ENCODE data around the gene MPO. TPM values are rescaled to one million over a fixed set of nuclear protein-coding genes. Genes with fewer than 3 reads are reported as not detected.

Gene MPO
- total and polyA plus RNA-seq, 7 donors, result 0.11 to 0.95 (median 0.38) TPM

DNA sequence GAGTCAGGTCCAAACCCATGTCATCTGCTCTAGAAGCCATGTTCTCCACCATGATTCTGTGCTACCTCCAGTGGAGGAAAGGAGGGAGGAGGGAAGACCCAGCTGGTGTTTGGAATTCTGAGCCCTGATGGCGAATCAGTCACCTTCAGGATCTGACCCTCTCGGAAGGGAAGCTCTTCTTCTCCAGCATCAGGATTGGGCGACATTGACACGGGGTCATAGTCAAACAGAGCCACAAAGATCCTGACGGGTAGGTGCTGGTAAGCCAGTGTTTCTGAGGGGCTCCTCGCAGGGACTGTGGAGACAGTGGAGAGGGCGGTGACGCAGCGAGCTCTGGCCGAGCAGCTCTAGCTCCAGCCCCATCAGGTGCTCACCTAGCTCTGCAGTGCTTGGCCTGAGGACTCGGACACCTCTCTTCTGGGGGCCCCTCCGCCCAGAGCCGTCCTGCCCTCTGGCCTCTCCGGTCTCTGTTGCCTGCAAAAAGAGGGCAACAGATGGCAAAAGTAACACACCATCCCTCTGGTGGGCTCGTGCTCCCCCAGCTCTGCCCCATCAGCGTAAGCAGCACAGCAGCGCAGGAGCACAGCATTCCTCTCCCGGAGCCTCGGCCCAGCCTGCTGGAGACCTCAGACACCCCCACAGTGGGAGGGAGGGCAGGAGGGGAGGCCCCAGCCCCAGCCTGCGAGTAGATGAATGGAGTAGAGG lies 26.9 kb upstream of the MPO start:
- WGBS, 3 donors, result 83 to 85% (median 84%) methylated on average over 18 to 20 of the region's 20 CpGs
- no peaks in the 10 kb centered on the region for H3K9me3 ChIP-seq
- intact Hi-C loops (cut with DNase I), result loop anchor here in 1 of 2 donors (10.0 kb wide), 1 partner anchor 107 kb away; the partner anchor contains the start of gene RNF43

DNA sequence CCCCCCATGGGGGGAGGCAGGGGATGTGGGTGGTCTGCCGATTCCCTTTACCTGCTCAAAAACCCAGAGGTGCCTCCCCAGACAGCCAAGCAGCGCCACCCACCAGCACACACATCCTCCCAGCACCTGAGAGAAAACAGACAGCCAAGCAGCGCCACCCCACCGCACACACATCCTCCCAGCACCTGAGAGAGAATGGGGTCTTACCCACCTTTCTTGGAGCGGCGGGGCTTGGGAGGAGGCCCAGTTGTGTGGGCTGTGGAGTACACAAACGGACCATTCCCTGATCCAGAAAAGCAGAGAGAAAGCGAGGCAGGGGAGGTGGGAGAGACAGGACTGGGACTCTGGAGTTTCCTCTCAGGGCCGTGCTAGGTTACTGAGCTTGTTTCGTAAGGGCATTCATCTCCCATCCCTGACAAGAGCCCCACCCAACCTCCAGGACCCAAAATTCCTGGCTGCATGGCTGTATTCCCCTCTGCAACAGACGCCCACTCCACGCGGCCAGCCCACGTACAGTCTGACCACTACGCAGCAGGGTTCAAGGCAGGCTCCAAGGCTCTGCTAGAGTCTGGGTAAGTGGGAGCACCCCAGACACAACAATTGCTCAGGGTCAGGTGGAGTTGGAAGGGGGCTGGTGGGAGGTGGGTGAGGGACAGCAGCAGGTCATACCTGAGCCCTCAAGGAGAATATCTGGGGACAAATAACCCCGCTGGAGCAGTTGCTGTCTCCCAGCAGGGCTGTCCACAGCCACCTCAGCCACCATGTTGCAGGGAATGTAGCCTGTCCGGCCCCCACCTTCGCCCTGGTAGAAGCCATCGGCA lies 25.6 kb upstream of the MPO start:
- Histone ChIP-seq H3K4me1 (no peaks in the 10 kb centered on the region), H3K27ac (no peak overlapping the region), H3K27me3 (ENCODE audit: insufficient read depth in 3 of 3, low read length in 2 of 3) (no peaks in the 10 kb centered on the region), H3K36me3 (ENCODE audit: insufficient read depth in 1 of 2, low read depth in 1 of 2) (no peaks in the 10 kb centered on the region), H3K4me3 (no peak overlapping the region), H3K9me3 (no peaks in the 10 kb centered on the region)
- TF ChIP-seq, protein P1, sequence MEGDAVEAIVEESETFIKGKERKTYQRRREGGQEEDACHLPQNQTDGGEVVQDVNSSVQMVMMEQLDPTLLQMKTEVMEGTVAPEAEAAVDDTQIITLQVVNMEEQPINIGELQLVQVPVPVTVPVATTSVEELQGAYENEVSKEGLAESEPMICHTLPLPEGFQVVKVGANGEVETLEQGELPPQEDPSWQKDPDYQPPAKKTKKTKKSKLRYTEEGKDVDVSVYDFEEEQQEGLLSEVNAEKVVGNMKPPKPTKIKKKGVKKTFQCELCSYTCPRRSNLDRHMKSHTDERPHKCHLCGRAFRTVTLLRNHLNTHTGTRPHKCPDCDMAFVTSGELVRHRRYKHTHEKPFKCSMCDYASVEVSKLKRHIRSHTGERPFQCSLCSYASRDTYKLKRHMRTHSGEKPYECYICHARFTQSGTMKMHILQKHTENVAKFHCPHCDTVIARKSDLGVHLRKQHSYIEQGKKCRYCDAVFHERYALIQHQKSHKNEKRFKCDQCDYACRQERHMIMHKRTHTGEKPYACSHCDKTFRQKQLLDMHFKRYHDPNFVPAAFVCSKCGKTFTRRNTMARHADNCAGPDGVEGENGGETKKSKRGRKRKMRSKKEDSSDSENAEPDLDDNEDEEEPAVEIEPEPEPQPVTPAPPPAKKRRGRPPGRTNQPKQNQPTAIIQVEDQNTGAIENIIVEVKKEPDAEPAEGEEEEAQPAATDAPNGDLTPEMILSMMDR (IDR thresholded peaks at IDR 0.05), result no peak
- intact Hi-C loops (cut with DNase I), result loop anchor here in 1 of 2 donors (10.0 kb wide), 1 partner anchor 108 kb away; the partner anchor contains the start of gene RNF43
- no peak for DNase-seq
- ATAC-seq, result no peak
- WGBS, 3 donors, result 87 to 95% (median 92%) methylated on average over 19 of the region's 19 CpGs

More for the DNA sequence above, 26.9 kb upstream of the MPO start:
- ATAC-seq (no peak), DNase-seq (no peak)
- H3K36me3 ChIP-seq (ENCODE audit: insufficient read depth in 1 of 2, low read depth in 1 of 2), result no peaks in the 10 kb centered on the region
- no peak overlapping the region for H3K4me3 ChIP-seq
- H3K27ac ChIP-seq, result no peak overlapping the region
- no peaks in the 10 kb centered on the region for H3K4me1 ChIP-seq
- TF ChIP-seq, protein P1 (IDR thresholded peaks at IDR 0.05), result no peak
- H3K27me3 ChIP-seq (ENCODE audit: insufficient read depth in 3 of 3, low read length in 2 of 3), result no peaks in the 10 kb centered on the region

DNA sequence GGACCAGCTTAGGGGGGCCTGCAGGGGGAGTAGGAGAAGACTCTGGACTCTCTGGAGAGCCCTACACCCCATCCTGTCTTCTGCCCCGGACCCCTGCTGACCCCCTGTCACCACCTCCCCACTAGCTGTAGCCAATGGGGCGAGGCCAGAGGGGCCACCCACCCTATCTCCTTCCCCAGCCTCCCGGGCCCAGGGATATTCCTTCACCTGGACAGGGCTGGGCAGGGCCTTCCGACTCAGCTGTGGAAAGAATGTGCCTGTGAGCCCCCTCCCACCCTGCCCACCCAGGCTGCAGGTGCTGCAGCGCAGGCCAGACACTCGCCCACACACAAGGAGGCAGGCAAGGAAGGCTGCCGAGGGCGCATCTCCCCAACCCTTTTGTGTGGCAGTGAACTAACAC lies 24.9 kb upstream of the MPO start:
- ATAC-seq, result no peak
- no peak for DNase-seq
- intact Hi-C loops (cut with DNase I), result loop anchor here in 1 of 2 donors (10.0 kb wide), 1 partner anchor 109 kb away; the partner anchor contains the start of gene RNF43
- Histone ChIP-seq H3K4me1 (no peaks in the 10 kb centered on the region), H3K27ac (no peak overlapping the region), H3K4me3 (no peak overlapping the region), H3K9me3 (no peaks in the 10 kb centered on the region), H3K36me3 (ENCODE audit: insufficient read depth in 1 of 2, low read depth in 1 of 2) (no peaks in the 10 kb centered on the region), H3K27me3 (ENCODE audit: insufficient read depth in 3 of 3, low read length in 2 of 3) (no peaks in the 10 kb centered on the region)
- WGBS, 3 donors, result 78 to 85% (median 83%) methylated on average over 8 of the region's 8 CpGs
- TF ChIP-seq, protein P1 (IDR thresholded peaks at IDR 0.05), result no peak

DNA sequence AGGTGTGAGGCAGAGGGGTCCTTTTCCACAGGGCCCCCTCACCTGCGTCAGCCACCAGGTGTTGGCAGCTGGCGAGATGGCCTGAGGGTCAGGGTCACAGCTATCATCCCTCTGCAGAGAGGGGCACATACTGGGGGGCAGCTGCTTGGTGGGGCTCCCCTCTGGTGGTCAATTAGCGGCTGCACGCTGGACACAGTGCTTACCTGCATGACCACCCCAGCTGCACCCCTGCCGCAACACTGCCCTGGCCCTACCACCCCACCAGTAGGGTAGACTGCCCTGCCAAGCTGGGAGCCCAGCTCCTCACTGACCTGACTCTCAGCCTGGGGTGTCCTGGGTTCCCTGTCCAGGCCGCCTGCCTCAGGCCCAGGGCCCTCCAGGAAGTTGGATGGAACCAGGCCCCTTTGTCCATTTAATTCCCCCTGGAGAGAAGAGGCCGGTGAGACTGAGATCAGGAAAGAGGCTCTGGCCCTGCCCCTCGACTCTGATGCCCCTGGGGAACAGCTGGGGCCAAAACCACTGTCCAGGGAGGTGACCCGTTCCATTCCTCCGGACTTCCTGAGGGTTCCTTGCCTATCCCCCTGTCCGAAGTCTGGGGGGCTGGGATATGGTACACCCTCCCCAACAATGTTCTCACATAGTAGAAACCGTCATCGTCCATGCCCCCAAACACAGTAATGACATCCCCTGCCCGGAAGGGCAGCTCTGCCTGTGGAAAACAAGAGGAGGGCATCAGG lies 24.2 kb upstream of the MPO start:
- intact Hi-C loops (cut with DNase I), result loop anchor here in 1 of 2 donors (10.0 kb wide), 1 partner anchor 110 kb away; the partner anchor contains the start of gene RNF43
- H3K4me1 ChIP-seq, result no peaks in the 10 kb centered on the region
- H3K27me3 ChIP-seq (ENCODE audit: insufficient read depth in 3 of 3, low read length in 2 of 3), result no peaks in the 10 kb centered on the region
- no peaks in the 10 kb centered on the region for H3K9me3 ChIP-seq
- no peaks in the 10 kb centered on the region for H3K36me3 ChIP-seq (ENCODE audit: insufficient read depth in 1 of 2, low read depth in 1 of 2)
- no peak overlapping the region for H3K4me3 ChIP-seq
- DNase-seq, result no peak
- 81 to 86% (median 83%) methylated on average over 14 of the region's 14 CpGs for WGBS, 3 donors
- H3K27ac ChIP-seq, result no peak overlapping the region
- ATAC-seq, result no peak
- TF ChIP-seq, protein P1 (IDR thresholded peaks at IDR 0.05), result no peak
